Cardiac septum (tissue), 1 donor: ENCODE results near the gene TFDP3. TPM values are rescaled to one million over a fixed set of nuclear protein-coding genes. Genes with fewer than 3 reads are reported as not detected.

ENCODE experiments used
- DNase-seq: peaks from one replicate; pipeline ENCODE4 v3.0.0-alpha.2; 2020; ENCODE audit warnings: low spot score
- intact Hi-C: fragments of 100-400 bp; cut with DNase I; formaldehyde crosslinking; loops from one replicate; pipeline ENCODE4 v1.14.0; 2022
- long read RNA-seq: library from polyadenylated mRNA; unstranded; transcript quantifications from one replicate; pipeline ENCODE4 v2.0.0, GENCODE V29; 2021
- total RNA-seq: library from RNA; stranded (reverse); fragmentation: NEBNext Ultra II Directional; extraction: Animal tissue kit (Norgen Biotek cat#: 25700); gene quantifications from one replicate; pipeline ENCODE4 v1.2.1, GENCODE V29; 2021
- donor health status: DM: no; HTN: no; CAD: no.

The TFDP3 gene
- not detected for total RNA-seq
- long read RNA-seq: 0 reads

DNA sequence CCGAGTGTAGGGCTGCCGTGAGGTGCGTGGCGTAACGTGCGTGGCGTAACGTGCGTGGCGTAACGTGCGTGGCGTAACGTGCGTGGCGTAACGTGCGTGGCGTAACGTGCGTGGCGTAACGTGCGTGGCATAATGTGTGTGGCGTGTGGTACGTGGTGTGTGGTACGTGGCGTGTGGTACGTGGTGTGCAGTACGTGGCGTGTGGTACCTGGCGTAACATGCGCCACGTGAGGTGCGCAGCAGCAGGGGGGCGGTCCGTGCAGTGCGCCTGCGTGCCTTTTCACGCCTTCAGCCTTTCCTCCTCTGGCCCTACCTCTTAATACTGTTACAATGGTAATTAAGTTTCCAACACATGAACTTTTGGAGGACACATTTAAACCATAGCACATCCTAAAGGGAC, at the start of gene TFDP3:
Gene TFDP3 (minus strand): TSS at position 26 of the 400 bp plus-strand sequence. CDS start 95 bp downstream, outside the sequence.
- intact Hi-C loops: no loop called here
- DNase-seq: no peak

GRCh38 chrX:133267621-133268020, 49.5 kb upstream of the TFDP3 start:
- intact Hi-C loops: no loop called here
- no peak for DNase-seq

DNA sequence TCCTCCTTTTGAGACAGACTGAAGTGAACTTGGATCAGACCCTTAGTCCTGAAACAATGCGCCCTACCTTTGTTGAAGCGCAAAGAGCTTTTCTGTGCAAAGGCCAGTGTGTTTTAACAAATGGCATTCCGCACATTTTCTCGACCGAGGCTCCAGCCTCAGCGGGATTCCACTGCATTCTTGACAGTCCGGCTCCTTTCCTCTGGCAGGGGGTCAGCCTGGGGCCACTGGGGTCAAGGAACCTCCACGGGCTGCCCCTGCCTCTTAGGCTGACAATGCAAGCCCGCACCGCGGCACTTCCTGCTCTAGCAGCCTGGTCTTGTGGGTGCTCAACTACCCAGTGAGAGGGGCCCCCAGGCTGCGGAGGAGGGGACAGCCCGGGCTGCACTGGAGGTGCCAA, 47.2 kb upstream of the TFDP3 start:
- intact Hi-C loops: no loop called here
- DNase-seq: no peak

- DNase-seq: no peak
- intact Hi-C loops: no loop called here
Measured at GRCh38 chrX:133258481-133258880, 40.3 kb upstream of the TFDP3 start.

GRCh38 chrX:133254666-133255065, 36.5 kb upstream of the TFDP3 start:
- intact Hi-C loops: no loop called here
- no peak for DNase-seq

DNA sequence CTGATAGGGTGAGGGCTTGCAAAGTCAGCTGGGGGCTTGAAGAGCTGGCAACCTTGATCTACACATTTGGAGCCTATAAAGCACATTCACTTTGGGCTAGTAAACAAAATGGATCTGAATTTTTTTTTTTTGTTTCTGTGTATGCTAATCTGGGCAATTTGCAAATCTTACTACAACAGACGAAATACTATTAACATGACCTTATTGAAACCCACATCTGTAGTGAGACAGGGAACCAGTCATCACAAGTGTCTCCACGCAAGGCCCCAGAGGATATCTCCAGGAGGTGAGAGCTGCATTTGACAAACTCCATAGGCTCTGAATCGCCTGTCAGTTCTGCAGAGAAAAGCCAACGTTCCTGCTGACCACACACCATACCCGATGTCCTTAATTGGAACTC, 33.0 kb upstream of the TFDP3 start:
- no peak for DNase-seq
- intact Hi-C loops: no loop called here

DNA sequence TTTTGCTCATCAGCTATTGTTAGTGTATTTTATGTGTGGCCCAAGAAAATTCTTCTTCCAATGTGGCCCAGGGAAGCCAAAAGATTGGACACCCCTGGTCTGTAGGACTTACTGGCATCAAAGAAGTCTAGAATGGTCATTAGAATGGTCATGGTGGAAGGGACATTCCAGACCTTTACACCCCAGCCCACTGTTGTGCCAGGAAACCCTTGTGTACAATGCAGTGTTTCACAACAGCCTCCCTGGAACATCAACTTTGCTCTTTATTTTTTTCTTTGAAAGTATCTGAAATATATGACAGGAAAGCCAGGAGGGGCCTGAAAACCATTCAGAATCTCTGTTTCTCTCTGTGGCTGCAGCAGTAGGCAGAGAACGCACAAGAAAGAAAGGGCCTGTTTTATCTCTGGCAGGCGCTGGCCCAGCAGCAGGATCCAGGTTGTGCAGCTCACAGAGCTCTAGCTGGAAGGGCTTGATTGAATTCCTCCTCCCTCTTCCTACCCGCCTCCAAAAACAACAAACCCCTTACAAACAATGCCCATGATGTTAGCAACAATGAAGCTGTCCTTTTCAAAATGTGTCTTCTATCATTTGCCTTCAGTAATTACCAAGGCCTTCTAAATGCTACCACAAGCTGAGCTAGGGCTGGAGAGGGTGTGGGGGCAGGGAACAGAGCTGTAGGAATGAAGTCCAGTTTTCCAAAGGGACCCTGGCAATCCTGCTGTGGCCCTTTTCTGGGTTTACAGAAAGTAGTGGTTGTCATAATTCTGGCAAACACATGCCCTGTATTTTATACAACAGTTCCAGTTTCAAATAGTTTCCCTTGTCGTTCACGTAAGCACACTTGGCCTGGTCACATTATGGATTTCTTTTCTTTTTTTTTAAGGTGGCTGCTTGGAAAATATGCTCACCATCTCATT, 32.3 kb upstream of the TFDP3 start:
- intact Hi-C loops: no loop called here
- DNase-seq: no peak

- intact Hi-C loops: no loop called here
- DNase-seq: no peak
Measured at GRCh38 chrX:133249266-133250058, 31.3 kb upstream of the TFDP3 start.

DNA sequence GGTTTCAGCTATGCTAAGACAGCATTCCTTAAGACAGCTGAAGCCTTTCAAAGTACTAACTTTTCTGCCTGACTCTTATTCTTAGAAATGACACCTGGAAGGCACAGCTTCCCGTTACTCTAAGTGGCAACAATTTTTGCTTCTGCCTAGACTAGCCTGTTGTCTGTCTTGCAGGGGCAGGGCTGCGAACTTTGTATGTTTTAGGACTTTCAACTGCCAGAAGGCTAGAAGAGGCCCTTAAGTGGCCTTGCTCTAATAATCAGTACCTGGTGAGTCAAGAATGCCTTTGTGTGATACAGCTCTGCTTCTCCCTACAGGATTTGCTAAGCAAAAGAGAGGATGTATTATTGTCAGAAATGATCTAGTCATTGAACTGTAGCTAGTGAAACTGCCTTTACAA, 30.0 kb upstream of the TFDP3 start:
- intact Hi-C loops: no loop called here
- DNase-seq: no peak

GRCh38 chrX:133246921-133247320, 28.8 kb upstream of the TFDP3 start:
- intact Hi-C loops: no loop called here
- no peak for DNase-seq

DNA sequence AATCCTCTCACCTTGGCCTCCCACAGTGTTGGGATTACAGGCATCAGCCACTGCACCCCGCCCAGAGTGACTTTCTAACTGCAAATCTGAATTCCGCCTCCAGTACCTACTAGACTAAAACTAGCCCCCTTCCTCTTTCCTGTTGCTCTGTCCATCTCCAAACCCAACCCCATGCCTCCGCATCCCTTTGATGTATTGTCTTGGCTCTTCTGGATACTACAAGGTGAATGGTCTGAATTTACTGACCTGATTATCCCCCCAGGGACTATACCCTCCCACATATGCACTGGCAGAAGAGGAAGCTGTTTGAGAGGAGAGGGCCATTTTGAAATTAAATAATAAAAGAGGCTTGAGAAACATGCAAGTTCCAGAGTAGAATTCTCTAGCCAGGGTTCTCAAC, 17.7 kb upstream of the TFDP3 start:
- intact Hi-C loops: no loop called here
- no peak for DNase-seq

- intact Hi-C loops: no loop called here
- no peak for DNase-seq
Measured at GRCh38 chrX:133232331-133232730, 14.2 kb upstream of the TFDP3 start.

DNA sequence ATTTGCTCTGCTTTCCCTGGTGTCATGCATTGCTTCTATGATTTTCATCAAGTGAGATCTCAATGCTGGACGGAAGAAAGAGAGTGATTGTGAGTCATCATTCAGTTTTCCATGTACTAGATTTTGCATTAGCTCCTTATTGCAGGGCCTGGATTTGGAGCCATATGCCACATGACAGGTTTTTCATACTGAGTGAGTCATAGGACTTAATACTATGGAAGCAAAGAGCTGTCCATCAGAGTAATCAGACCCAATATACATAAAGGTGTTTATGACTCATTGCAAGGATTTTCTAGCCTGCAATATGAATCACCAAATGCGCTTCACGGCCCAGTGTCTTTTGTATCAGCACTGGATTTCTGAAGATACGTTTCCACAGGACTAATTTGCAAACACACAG, 11.2 kb upstream of the TFDP3 start:
- intact Hi-C loops: no loop called here
- no peak for DNase-seq

DNA sequence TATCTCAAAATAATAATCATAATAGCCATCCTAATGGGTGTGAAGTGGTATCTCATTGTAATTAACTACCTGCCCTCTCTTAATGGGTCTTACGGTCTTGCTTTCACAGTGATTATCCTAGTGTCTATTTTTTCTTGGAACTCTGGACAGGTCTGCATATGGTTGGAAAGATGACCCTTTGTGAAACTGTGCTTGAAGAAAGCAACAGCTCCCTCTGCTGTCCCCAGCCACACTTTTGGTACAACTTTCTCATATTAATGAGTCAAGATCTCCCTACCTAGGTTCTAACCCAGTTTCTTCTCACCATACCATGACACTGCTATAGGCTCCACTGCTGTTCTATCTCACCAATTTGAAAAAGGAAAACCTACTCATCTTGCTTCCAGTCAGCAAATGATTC, 2.4 kb downstream of the TFDP3 start:
- intact Hi-C loops: no loop called here
- DNase-seq: no peak

DNA sequence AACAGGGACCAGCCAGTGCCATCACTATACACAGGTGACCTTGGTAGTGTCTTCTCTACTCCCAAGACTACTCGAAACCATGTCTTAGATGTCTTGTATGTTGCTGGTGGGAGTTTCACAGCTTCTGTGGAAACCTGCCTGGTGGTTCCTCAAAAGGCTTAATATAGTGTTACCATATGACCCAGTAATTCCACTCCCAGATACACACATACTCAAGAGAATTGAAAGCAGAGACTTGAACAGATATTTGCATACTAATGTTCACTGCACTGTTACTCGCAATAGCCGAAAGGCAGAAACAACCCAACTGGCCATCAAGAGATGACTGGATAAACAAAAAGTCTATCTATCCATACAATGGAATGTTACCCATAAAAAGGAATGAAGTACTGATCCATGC, 3.1 kb downstream of the TFDP3 start:
- no peak for DNase-seq
- intact Hi-C loops: no loop called here

DNA sequence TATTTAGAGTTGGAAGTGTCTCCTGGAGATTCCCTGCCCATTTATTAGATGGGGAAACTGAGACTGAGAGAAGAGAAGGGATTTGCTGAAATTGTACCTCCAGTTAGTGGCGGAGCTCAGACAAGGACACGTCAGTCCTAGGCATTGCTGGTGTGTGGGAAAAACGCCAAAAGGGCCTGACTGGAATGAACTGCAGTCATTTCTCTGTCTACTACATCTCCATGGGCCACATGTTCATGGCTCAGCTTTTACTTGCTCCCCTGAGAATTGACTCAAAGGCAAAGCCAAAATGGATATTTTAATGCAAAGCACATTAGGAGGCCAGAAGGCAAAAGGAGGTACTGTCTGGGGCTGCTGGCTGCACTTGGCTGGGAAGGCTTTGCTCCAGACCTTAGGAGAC, 3.9 kb downstream of the TFDP3 start:
- DNase-seq: no peak
- intact Hi-C loops: no loop called here

DNA sequence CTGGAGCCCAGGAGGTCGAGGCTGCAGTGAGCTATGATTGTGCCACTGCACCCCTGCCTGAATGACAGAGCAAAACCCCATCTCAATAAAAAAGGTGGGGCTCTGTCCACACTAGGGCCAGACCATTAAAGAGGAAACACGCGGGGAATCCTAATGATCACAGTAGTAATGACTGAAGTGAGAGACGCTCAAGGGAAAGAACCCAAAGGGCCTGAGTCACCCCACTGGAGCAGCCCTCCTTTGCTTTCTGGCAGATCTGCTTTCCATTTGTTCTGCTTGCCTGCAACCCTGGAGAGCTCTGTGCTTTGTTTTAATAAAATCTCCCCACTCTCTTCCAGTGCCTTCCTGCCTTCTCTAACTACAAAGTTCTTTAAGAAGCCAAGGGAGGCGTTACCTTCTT, 5.0 kb downstream of the TFDP3 start:
- intact Hi-C loops: no loop called here

GRCh38 chrX:133207751-133208150, 10.4 kb downstream of the TFDP3 start:
- DNase-seq: no peak
- intact Hi-C loops: no loop called here

More for the DNA sequence above, 5.0 kb downstream of the TFDP3 start:
- DNase-seq: no peak

GRCh38 chrX:133191739-133192039, 26.5 kb downstream of the TFDP3 start:
- no peak for DNase-seq
- intact Hi-C loops: no loop called here

DNA sequence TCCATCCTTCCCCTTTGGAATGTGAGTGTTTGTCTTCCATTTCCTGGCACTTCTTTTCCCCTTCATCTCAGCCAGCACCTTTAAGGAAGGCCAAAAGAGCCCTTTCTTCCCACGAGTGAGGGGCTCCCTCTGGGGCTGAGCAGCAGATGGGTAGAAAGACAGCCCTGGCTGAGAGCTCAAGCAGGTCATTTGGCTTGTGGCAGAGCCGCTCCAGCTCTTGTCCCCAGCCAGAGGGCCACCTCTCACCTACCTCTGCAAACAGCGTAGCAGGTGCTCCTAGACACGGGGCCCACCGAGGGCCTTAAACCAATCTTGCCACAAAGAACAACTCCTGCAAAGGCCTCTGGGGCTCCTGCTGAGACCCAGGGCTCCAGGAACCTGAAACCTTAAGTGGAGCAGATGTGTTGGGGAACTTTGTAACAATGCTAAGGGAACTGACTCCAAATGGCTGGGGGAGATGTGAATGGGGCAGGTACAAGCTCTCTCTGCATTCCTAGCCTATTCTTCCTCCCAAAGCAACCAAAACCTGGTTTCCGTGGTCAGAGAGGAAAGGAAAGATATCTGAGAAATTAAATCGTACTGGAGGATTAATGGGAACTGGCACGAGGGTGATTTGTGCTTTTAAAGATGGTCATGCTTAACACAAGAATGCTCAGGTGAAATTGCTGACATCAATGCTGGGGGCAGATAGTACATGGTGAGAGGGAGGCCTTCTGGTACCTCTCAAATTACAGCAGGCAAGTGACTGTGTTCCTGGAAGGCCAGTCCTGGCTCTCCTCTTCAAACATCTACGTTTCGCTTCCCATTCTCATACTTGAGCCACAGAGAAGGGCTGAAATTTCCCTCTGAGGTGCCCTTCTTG, 27.0 kb downstream of the TFDP3 start:
- no peak for DNase-seq
- intact Hi-C loops: no loop called here
